A549 treated with GW870086 at 1 μM for 4 hours (cell line): ENCODE measurements around the gene PTGR3. TPM values are rescaled to one million over a fixed set of nuclear protein-coding genes. Genes with fewer than 3 reads are reported as not detected.

ENCODE experiments used
- total RNA-seq: library from RNA; stranded (reverse); fragments of 200-300 nt; extraction: Qiagen RNA extraction; gene quantifications from 5 replicates; pipeline ENCODE4 v1.2.3, GENCODE V29; 2022; ENCODE audit warnings: low read depth

Gene PTGR3, protein sequence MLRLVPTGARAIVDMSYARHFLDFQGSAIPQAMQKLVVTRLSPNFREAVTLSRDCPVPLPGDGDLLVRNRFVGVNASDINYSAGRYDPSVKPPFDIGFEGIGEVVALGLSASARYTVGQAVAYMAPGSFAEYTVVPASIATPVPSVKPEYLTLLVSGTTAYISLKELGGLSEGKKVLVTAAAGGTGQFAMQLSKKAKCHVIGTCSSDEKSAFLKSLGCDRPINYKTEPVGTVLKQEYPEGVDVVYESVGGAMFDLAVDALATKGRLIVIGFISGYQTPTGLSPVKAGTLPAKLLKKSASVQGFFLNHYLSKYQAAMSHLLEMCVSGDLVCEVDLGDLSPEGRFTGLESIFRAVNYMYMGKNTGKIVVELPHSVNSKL
- total RNA-seq = 14.3 to 18.0 TPM (median 17.8 TPM) in 5 replicates

DNA sequence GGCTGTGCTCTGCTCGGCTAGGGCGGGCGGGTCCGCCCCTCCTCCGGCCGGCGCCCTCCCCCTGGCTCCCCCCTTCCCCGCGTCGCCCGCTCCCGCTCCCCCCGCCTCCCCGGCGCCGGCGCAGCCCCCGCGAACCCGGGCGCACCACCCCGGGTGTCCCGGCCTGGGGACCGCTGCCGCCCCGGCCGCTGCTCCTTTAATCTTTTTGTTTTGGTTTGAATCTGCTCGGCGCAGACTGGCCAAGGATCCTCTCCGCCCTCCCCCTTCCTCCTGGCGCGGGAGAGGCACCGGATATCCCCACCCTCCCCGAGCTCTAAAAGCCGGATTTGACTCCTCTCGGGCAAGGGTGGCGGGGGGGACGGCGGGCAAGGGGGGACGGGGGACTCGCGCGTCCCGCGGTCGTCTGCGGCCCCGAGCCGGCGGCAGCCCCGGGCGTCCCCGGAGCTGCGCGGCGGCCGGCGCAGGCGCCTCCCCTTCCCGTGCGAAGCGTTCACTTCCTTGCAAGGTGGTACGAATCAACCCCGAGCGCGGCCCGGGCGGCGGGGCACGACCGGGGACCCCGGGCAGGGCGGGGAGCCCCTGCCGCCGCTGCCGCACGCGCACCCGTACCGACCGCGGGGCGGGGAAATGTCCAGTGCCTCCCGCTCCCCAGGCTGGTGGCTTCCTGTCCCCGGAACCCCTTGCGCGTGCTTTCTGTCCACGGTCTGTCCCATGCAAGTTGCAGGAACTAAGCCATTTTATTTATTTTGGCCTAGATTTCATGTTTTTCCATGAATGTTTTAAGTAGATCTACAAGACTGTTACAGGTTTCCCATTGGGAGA is at the start of gene PTGR3:
Gene PTGR3 (minus strand): TSS at position 11 of the 822 bp plus-strand sequence. CDS start 81 bp downstream, outside the sequence.

DNA sequence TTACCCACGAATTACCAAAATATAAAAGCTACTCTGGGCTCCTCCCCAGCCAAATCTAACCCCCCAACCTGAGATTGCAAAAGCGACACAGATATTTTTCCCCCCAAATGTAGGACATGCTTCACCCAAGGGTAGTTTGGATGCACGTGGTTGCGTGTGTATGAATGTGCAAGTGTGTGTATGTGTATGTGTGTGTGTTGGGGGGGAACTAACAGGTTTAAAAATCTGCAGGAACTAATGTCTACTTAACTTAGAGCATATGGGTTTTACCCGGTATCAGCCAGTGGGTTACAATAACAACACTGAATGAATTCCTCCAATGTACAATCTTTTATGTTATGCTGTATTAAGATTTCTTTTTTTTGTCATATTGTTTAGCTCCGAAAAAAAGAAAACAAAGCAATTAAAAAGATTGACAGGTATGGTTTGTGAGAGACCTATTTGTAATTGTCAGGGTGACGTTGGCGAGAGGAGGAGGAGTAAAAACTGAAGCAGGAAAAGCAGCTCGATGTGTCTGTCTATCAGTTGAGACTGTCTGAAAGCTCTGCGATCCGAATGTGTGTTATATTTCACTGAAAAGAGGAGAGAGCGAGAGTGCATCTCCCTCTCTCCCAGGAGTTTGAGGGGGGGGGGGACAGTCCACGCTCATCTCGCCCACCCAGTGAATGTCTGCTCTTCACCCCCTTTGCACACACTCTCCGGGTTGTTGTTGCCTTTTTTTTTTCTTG is 1.5 kb upstream of the PTGR3 start, which contains the start of gene TSHZ1:
Gene TSHZ1 (plus strand): TSS at position 524 of the 728 bp plus-strand sequence. CDS start 1,080 bp downstream, outside the sequence.

Other genes starting within 250 kb of the PTGR3 start
- 4.5 to 7.2 TPM (median 5.8 TPM) in 5 replicates for gene TSHZ1, start 1.7 kb upstream of the PTGR3 start, total RNA-seq
- gene SMIM21, start 218.6 kb upstream of the PTGR3 start, total RNA-seq = not detected in 5 replicates